HG02870 (cell line): ENCODE data around the gene UBAP1L.
"Not testable (repeated sequence)": the region's sequence is repeated elsewhere in the genome, so short reads cannot be mapped to it uniquely, and the experiment has no call there.

ENCODE experiments used
- ATAC-seq: cut with Tn5 transposase; IDR thresholded peaks from one replicate; pipeline ENCODE4 v1.9.1; 2021; ENCODE audit warnings: mild to moderate bottlenecking, moderate library complexity; ENCODE audit not compliant: unreplicated experiment

The UBAP1L gene

GRCh38 chr15:65085207-65085753 lies 29.7 kb downstream of the UBAP1L start:
- no peak for ATAC-seq

GRCh38 chr15:65084500-65085206 lies 30.3 kb downstream of the UBAP1L start:
- no peak for ATAC-seq

GRCh38 chr15:65083262-65083701 lies 31.7 kb downstream of the UBAP1L start:
- no peak for ATAC-seq

- ATAC-seq = no peak
Observed at GRCh38 chr15:65082303-65082953, 32.6 kb downstream of the UBAP1L start.

GRCh38 chr15:65081758-65082157 lies 33.2 kb downstream of the UBAP1L start:
- ATAC-seq = no peak

GRCh38 chr15:65081270-65081669 lies 33.7 kb downstream of the UBAP1L start:
- no peak for ATAC-seq

- ATAC-seq = no peak
Observed at GRCh38 chr15:65079580-65079979, 35.4 kb downstream of the UBAP1L start.

GRCh38 chr15:65077981-65078352 lies 37.0 kb downstream of the UBAP1L start:
- ATAC-seq = no peak

- ATAC-seq = no peak
Observed at GRCh38 chr15:65077291-65077980, 37.6 kb downstream of the UBAP1L start.

GRCh38 chr15:65076486-65077290 lies 38.3 kb downstream of the UBAP1L start, which contains the start of gene KBTBD13:
TSS of gene KBTBD13 (plus strand) at chr15:65076746. CDS start at chr15:65076816, 70 bp downstream.
- no peak for ATAC-seq

- not testable (repeated sequence) for ATAC-seq
Observed at GRCh38 chr15:65075607-65076395, 39.2 kb downstream of the UBAP1L start.

GRCh38 chr15:65074946-65075345 lies 40.1 kb downstream of the UBAP1L start:
- ATAC-seq = not testable (repeated sequence)

GRCh38 chr15:65072617-65073016 lies 42.4 kb downstream of the UBAP1L start:
- no peak for ATAC-seq

- ATAC-seq = no peak
Observed at GRCh38 chr15:65072027-65072426, 43.0 kb downstream of the UBAP1L start.

GRCh38 chr15:65071381-65071811 lies 43.6 kb downstream of the UBAP1L start:
- no peak for ATAC-seq

- no peak for ATAC-seq
Observed at GRCh38 chr15:65069779-65070546, 45.0 kb downstream of the UBAP1L start.

- ATAC-seq = no peak
Observed at GRCh38 chr15:65069179-65069578, 45.8 kb downstream of the UBAP1L start.

GRCh38 chr15:65068403-65068788 lies 46.6 kb downstream of the UBAP1L start:
- no peak for ATAC-seq
